Measurements from ENCODE around the gene MMP11.

MMP11 gene

DNA sequence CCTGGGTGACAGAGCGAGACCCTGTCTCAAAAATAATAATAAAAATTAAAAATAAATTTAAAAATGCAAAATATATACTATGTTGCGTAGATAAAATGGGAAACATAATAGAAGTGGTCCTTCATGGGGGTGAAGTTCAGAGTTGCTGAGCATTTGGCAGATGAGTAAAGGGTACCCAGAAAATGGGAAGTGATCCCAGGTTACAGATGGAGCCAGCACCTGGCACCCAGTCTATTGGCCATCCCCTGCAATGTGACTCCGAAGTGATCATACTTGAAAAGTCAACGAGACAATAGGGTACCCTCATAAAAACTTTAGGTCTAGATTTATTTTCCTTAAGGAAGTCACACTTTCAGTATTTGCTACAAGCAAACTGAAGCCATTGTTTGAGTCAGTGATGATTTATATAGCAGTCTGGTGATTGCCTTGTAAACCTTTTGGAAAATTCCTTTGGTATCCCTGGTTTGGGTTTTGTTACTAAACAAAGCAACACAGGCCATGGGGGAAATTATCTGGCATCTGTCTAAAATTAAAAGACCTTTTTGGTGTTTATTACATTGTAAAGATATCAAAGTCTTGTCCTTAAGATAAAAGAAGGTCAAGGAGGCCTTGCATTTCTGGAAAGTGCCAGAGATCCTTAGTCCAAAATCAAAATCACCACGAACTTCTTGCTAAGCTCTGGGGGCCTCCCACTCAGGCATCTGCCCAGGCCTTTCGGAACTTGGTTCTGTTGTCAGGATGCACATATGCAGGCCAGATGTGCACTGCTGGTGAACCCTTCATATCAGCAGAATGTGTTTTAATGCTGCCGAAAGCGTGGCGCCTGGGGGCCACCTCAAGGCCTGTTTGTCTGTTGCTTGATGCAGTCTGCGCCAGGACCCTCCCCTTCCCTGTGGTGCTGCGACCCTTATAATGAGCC, 18.4 kb downstream of the MMP11 start:
- H3K27ac ChIP-seq: peak overlapping the region in 9 of 21 experiments; percentile 6 to 67 (median 36)
- no peak overlapping the region for H3K4me3 ChIP-seq

GRCh38 chr22:23791738-23792645, 19.3 kb downstream of the MMP11 start:
- Histone ChIP-seq H3K4me3 (no peak overlapping the region), H3K27ac (peak overlapping the region in 5 of 21 experiments; percentile 30 to 56 (median 39))

GRCh38 chr22:23793326-23793725, 20.7 kb downstream of the MMP11 start:
- H3K27ac ChIP-seq: no peak overlapping the region

GRCh38 chr22:23796461-23796860, 23.8 kb downstream of the MMP11 start:
- Histone ChIP-seq H3K4me3 (no peak overlapping the region), H3K27ac (peak overlapping the region in 1 of 21 experiments; percentile 41)

More at GRCh38 chr22:23793326-23793725, 20.7 kb downstream of the MMP11 start:
- no peak overlapping the region for H3K4me3 ChIP-seq

- Histone ChIP-seq H3K4me3 (no peak overlapping the region), H3K27ac (peak overlapping the region in 1 of 21 experiments; percentile 21)
Measured at GRCh38 chr22:23800297-23801237, 27.9 kb downstream of the MMP11 start.

- H3K4me3 ChIP-seq: no peak overlapping the region
- H3K27ac ChIP-seq: peak overlapping the region in 1 of 21 experiments; percentile 49
Measured at GRCh38 chr22:23801238-23801821, 28.7 kb downstream of the MMP11 start.

- H3K27ac ChIP-seq: peak overlapping the region in 1 of 21 experiments; percentile 49
- H3K4me3 ChIP-seq: no peak overlapping the region
Measured at GRCh38 chr22:23801886-23802377, 29.3 kb downstream of the MMP11 start.

GRCh38 chr22:23803001-23803819, 30.6 kb downstream of the MMP11 start:
- H3K4me3 ChIP-seq: no peak overlapping the region
- H3K27ac ChIP-seq: peak overlapping the region in 1 of 21 experiments; percentile 65

- H3K27ac ChIP-seq: peak overlapping the region in 1 of 21 experiments; percentile 50
- H3K4me3 ChIP-seq: no peak overlapping the region
Measured at GRCh38 chr22:23804781-23805291, 32.2 kb downstream of the MMP11 start.

DNA sequence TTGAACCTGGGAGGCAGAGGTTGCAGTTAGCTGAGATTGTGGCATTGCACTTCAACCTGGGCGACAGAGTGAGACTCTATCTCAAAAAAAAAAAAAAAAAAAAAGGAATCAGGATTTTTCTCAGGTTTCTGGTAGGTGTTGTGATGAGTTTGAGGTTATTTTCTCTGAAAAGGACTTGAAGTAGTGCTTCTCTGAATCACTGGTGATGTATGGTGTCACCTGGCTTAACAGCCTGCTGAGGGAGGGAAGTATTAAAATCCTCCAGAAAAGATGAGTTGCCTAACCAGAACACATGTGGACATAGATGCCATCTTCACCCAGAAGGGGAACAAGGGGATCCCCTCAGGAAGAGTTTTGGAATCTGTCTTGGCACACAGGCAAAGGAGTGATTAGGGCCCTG, 34.2 kb downstream of the MMP11 start:
- no peak overlapping the region for H3K4me3 ChIP-seq

GRCh38 chr22:23812378-23812777, 39.7 kb downstream of the MMP11 start:
- Histone ChIP-seq H3K4me3 (no peak overlapping the region), H3K27ac (no peak overlapping the region)

More for the DNA sequence above, 34.2 kb downstream of the MMP11 start:
- no peak overlapping the region for H3K27ac ChIP-seq

DNA sequence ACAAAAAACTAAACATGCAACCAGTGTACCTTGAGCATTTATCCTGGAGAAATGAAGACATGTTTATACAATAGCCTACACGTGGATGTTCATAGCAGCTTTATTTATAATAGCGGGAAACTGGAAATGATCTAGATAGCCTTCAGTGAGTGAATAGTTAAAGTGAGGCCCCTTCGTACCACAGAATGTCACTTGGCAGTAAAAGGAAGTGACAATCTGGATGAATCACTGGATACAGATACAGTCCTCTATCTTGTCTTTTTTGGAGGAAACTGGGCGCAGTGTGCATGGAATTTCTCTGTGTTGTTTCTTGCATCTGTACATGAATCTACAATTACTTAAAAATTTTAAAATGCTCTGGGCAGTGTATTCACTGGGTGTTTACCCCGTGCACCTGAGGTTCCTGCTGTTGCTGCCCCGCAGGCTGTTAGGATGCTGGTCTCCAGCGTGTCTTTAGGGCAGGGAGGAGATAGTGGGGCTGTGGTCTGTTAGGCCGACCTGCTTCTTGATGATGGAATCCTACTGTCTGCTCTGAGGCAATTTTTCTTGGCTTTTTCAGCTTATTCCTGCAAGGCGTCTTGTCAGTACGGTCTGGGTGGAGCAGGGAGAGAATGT, 43.0 kb downstream of the MMP11 start:
- H3K27ac ChIP-seq: peak overlapping the region in 2 of 21 experiments; percentile 23
- H3K4me3 ChIP-seq: no peak overlapping the region

- Histone ChIP-seq H3K4me3 (no peak overlapping the region), H3K27ac (peak overlapping the region in 2 of 21 experiments; percentile 23)
Measured at GRCh38 chr22:23816156-23816976, 43.7 kb downstream of the MMP11 start.

DNA sequence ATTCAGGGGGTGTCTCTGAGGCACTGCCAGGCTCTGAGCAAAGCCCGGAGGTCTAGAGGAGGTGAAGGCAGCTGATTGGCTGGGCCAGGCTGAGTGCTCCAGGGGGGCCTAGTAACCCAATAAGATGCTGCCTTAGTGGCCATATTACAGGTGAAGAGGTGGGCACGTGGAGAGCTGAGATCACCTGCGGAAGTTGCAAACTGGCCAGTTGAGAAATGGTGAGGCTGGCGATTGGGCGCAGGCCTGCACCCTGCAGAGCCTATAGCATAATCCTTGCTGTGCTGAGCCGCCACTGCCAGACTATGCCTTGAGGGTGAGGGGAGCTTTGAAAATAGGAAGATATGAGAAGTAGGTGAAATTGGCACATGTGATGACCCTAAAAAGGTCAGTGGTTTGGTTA, 44.5 kb downstream of the MMP11 start:
- Histone ChIP-seq H3K4me3 (no peak overlapping the region), H3K27ac (no peak overlapping the region)

DNA sequence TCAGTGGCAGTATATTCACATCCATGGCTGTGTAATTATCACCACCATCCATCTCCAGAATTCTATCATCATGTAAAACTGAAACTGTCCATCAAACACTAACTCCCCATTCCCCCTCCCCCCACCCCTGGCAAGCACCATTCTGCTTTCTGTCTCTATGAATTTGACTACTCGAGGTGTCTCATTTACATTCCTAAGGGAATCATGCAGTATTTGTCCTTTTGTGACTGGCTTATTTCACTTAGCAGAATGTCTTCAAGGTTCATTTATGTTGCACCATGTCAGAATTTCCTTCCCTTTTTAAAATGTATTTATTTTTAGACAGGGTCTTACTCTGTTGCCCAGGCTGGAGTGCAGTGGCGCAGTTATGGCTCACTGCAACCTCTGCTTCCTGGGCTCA, 45.9 kb downstream of the MMP11 start:
- H3K27ac ChIP-seq: no peak overlapping the region
- H3K4me3 ChIP-seq: no peak overlapping the region

DNA sequence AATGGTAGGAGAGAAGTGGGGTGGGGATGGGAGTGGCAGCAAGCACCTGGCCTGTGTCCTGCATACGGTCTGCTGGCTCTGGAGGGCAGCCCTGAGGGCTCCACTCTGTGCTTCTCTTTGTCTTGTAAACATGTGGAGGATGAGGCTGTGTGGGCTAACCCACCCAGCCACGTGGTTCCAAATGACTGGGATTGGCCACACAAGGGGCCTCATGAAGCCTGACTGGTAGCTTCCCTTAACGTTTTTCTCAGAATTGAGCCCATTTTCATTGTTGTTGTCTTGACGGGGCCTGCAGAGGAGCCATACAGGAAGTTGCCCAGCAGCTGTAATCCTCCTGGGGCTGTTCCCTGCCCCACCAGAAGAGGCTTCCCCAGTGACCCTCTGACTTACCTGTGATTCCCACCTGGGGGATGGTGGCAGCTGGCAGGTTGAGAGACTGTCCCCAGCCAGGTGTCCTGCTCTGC, 48.1 kb downstream of the MMP11 start:
- H3K4me3 ChIP-seq: no peak overlapping the region
- peak overlapping the region in 1 of 21 experiments; percentile 12 for H3K27ac ChIP-seq
